IPS-15b (cell line): ENCODE measurements around the gene CRYGB.
"Not testable (repeated sequence)": the region's sequence is repeated elsewhere in the genome, so short reads cannot be mapped to it uniquely, and the experiment has no call there.

Experiments
- H3K27me3 ChIP-seq: one replicate; pipeline ENCODE4 v1.6.1; 2013; ENCODE audit warnings: low read length; ENCODE audit not compliant: control insufficient read depth, insufficient read depth
- H3K36me3 ChIP-seq: one replicate; pipeline ENCODE4 v1.6.1; 2013; ENCODE audit warnings: low read length; ENCODE audit not compliant: control insufficient read depth, insufficient read depth
- H3K4me1 ChIP-seq: one replicate; pipeline ENCODE4 v1.6.1; 2013; ENCODE audit warnings: mild to moderate bottlenecking, low read length; ENCODE audit not compliant: control insufficient read depth, insufficient read depth
- H3K4me3 ChIP-seq: one replicate; pipeline ENCODE4 v1.5.1; 2013; ENCODE audit warnings: low read depth, low read length
- H3K9ac ChIP-seq: one replicate; pipeline ENCODE4 v1.6.1; 2013; ENCODE audit warnings: low read depth, mild to moderate bottlenecking, low read length
- H3K9me3 ChIP-seq: one replicate; pipeline ENCODE4 v1.6.1; 2013; ENCODE audit warnings: mild to moderate bottlenecking, low read length; ENCODE audit not compliant: control insufficient read depth, insufficient read depth

Gene CRYGB

DNA sequence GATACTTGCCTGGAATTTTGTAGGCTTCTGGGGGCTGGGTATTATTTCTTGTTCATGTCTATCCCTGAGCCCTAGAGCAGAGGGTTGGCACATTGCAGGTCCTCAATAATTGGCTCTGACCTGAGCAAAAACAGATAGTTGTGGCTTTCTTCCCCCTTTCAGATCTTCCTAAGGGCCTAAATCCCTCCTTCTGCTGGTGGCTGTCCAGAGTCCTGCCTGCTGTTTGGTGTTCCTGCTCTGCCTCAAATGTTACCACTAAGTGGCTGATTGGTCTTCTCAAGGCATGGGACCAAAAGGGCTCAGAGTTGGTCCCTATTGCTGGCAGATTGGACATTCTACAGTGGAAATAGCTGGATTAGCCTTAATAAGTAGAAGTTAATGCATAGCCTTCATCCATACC is 1.1 kb upstream of the CRYGB start:
- Histone ChIP-seq H3K4me1 (no peaks in the 10 kb centered on the region), H3K36me3 (no peaks in the 10 kb centered on the region), H3K4me3 (no peak overlapping the region), H3K9ac (no peak overlapping the region), H3K9me3 (no peaks in the 10 kb centered on the region), H3K27me3 (no peaks in the 10 kb centered on the region)

DNA sequence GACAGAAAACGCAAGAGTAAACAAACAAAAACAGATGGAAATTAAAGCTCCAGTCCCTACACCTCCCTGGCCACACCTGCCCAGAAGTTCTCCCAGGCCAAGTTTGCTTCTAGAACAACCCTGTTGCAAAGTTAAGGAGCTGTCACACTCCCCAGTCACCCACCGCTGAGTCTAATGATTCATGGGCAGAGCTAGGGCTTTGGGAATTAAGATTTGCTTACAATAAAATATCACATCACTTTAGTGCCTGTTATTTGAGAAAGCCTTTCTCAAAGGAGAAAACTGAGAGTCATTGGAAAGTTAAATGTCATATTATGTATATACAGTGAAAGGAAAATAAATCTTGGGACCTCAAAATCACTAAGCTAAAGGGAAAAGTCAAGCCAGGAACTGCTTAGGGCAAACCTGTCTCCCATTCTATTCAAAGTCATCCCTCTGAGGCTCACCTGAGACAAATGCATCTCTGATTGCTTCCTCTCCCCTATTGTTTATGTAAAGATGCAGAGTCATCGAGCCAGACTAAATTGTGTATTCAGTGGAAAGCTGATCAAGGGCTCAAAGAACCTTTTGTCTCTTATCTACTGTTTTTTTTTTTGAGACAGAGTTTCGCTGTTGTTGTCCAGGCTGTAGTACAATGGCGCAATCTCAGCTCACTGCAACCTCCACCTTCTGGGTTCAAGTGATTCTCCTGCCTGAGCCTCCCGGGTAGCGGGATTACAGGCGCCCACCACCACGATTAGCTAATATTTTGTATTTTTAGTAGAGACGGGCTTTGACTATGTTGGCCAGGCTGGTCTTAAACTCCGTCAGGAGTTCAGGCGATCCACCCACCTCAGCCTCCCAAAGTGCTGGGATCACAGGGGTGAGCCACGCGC is 2.8 kb downstream of the CRYGB start:
- H3K9ac ChIP-seq: no peak overlapping the region
- H3K36me3 ChIP-seq: no peaks in the 10 kb centered on the region
- H3K27me3 ChIP-seq: no peaks in the 10 kb centered on the region
- no peaks in the 10 kb centered on the region for H3K9me3 ChIP-seq
- H3K4me1 ChIP-seq: no peaks in the 10 kb centered on the region
- H3K4me3 ChIP-seq: no peak overlapping the region

GRCh38 chr2:208142240-208142924 is 3.6 kb downstream of the CRYGB start:
- Histone ChIP-seq H3K36me3 (no peaks in the 10 kb centered on the region), H3K9ac (no peak overlapping the region), H3K9me3 (no peaks in the 10 kb centered on the region), H3K4me1 (no peaks in the 10 kb centered on the region), H3K27me3 (no peaks in the 10 kb centered on the region), H3K4me3 (no peak overlapping the region)

DNA sequence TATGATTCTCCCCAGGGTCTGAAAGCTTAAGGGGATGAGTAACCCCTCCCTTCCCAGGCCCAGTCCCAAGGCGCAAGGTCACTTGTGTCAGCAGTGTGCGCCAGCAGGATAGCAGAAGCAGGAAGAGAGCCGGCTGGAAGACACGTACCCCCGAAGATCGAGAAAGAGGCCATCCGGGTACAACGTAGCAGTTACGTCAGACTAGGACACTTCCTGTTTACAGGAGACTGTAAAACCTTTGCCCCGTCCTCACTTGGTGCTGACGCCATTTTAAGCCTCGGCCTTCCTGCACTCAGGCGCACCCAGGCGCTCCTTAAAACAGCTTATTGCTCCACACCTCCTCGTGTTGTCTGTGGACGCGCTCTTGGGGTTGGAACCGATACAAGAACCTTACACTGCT is 6.5 kb downstream of the CRYGB start:
- no peaks in the 10 kb centered on the region for H3K9me3 ChIP-seq
- no peaks in the 10 kb centered on the region for H3K27me3 ChIP-seq
- no peaks in the 10 kb centered on the region for H3K4me1 ChIP-seq
- H3K36me3 ChIP-seq: no peaks in the 10 kb centered on the region
- H3K9ac ChIP-seq: no peak overlapping the region
- H3K4me3 ChIP-seq: no peak overlapping the region

- not testable (repeated sequence) for H3K9me3 ChIP-seq, H3K36me3 ChIP-seq, H3K9ac ChIP-seq, H3K4me1 ChIP-seq, H3K27me3 ChIP-seq, H3K4me3 ChIP-seq
These were observed 7.6 kb downstream of the CRYGB start for GRCh38 chr2:208138334-208138733.

DNA sequence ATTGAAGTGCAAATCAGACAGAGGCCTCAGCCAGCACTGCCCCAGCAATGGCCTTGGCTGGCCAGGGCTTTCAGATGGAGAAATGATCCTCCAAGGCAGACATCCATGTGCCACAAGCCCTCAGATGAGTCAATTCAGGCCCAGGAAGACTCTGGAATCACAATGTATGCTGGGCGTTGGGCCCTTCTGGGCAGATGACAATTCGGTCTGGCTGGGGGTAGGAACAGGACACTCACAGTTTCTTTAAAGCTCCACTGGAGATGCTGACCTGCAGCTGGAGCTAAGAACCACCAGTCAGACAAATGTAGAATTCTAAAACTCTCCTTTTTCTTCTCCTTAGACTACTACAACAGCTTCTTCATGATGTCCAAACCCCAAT is 9.3 kb downstream of the CRYGB start:
- Histone ChIP-seq H3K4me3 (no peak overlapping the region), H3K9ac (no peak overlapping the region), H3K36me3 (no peaks in the 10 kb centered on the region), H3K4me1 (no peaks in the 10 kb centered on the region), H3K9me3 (no peaks in the 10 kb centered on the region), H3K27me3 (no peaks in the 10 kb centered on the region)

DNA sequence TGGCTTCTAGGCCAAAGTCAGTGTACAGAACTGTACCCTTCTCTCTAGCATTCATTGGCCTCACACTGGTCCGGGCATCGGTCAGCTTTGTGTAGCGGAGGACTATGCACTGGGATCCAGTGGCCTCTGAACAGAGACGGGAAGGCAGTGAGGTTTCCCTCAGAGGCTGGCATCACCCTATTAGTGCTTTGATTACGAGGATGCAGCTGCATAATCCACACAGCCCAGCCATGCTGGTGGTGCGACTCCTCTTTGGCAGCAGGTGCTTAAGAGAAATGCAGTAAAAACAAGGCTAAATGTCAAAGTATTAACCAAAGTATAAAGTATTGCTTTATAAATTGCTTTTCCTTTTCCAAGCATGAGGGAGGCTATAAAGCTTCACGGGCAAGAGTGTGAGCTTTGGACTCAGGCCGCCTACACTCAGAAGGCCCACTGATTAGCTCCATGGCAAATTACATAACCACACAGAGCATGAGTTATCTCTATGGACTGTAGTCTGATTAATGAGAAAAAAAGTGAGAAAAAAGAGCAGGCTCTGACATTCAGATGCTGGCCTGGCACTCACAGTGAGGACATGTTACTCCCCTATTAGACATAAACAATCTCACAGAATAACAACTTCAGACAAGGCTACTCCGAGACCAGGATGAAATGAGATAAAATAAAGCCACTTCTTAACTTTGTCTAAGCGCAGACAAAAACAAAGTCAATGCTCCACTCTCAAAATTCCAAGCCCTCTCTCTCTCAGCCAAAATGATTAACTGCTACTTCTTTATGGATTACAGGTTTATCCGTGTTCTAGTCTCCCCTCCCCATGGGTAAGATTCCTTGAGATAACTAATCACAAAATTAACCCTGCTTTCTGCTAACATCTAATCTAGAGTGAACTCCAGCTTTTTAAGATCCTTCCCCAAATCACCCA is 9.9 kb downstream of the CRYGB start:
- no peak overlapping the region for H3K9ac ChIP-seq
- H3K4me3 ChIP-seq: no peak overlapping the region
- no peaks in the 10 kb centered on the region for H3K4me1 ChIP-seq
- no peaks in the 10 kb centered on the region for H3K36me3 ChIP-seq
- H3K27me3 ChIP-seq: no peaks in the 10 kb centered on the region
- no peaks in the 10 kb centered on the region for H3K9me3 ChIP-seq

DNA sequence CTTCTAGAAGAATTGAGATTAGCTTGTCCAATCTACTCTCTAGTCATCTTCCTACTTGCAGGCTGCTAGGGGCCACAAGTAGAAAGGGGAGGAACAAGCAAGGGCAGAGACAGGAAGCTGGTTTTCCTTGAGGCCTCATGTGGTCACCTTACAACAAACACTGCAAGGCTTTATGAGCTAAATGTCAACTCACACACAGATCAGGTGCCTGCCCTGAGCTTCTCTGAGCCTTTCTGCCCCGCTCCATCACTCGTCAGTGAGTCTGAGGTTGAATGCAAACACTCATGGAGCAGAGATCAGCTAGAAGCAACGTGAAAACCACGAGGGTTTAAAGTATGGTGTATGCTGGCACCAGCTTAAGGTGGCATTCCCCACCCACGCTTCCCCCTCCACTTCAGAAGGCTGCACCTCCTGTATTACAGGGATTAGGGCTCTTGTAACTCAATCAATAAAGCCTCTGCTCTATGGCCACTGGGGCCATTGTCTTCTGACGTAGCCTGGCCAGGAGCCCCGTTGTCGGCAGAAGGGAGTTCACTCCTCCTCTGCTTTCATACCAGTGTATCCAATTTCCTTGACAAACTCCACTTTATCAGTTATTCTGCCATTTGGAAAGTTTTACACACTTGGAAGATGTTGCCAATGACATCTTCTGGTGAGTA is 10.9 kb downstream of the CRYGB start:
- Histone ChIP-seq H3K4me3 (no peak overlapping the region), H3K9me3 (no peaks in the 10 kb centered on the region), H3K4me1 (no peaks in the 10 kb centered on the region), H3K27me3 (no peaks in the 10 kb centered on the region), H3K9ac (no peak overlapping the region), H3K36me3 (no peaks in the 10 kb centered on the region)

GRCh38 chr2:208130712-208131110 is 15.2 kb downstream of the CRYGB start:
- Histone ChIP-seq H3K4me3 (no peak overlapping the region), H3K9me3 (no peaks in the 10 kb centered on the region), H3K27me3 (no peaks in the 10 kb centered on the region), H3K4me1 (no peaks in the 10 kb centered on the region), H3K9ac (no peak overlapping the region), H3K36me3 (no peaks in the 10 kb centered on the region)

DNA sequence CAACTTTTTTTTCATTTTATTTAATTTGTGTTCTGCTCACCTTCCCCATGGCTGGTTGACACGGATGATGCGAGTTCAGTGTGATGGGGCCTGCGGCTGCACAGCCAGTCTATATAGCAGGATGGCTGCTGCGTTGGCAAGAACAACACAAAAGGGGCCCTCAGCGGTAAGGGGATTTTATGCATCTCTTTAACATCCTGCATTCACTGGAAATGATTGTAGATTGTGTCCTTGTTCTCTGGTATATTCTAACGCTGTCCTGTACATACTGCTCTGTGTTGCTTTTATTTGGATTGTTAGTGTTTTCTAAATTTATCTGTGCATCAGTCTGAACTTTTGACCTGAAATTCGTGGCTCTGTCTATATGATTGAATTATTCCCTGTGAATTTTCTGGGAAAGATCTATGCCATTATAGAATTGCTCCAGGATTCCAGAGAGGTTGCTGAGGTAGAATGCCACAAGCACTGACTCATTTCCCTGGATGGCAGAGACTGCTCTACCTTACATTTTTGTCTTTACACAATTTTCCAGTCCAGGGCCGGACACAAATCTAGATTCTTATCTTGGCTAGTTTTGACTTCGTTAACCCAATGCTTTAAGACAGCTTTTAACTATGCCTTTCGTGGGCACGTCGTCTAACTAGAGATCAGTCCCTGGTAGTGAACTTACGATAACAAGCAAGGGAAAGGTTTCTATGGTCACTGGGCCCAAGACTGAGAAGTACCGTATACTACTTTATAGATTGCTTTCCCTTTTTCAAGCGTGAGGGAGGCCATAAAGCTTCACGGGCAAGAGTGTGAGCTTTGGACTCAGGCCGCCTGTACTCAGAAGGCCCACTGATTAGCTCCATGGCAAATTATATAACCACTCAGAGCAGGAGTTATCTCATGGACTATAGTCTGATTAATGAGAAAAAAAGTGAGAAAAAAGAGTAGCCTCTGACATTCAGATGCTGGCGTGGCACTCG is 15.9 kb downstream of the CRYGB start, which contains the start of gene CRYGC:
TSS of gene CRYGC (minus strand) at position 85 of the 968 bp plus-strand sequence. CDS start at position 49, 36 bp downstream.
- no peaks in the 10 kb centered on the region for H3K4me1 ChIP-seq
- H3K9me3 ChIP-seq: no peaks in the 10 kb centered on the region
- no peaks in the 10 kb centered on the region for H3K36me3 ChIP-seq
- no peak within 1 kb of the TSS for H3K9ac ChIP-seq
- no peak within 1 kb of the TSS for H3K4me3 ChIP-seq
- H3K27me3 ChIP-seq: no peaks in the 10 kb centered on the region
